NB4 (cell line): ENCODE data around the gene MXD4.

Experiments used
- DNase-seq: peaks from one replicate; pipeline ENCODE4 v3.0.0; 2010; ENCODE audit warnings: low read depth
- H3K4me3 ChIP-seq: one replicate; pipeline ENCODE4 v1.5.1; 2011; ENCODE audit warnings: mild to moderate bottlenecking, low read depth, low read length, moderate library complexity
- MYC ChIP-seq: IDR thresholded peaks from 2 replicates; pipeline ENCODE4 v1.6.1; 2011; ENCODE audit warnings: low read depth, low read length
- POLR2A ChIP-seq: IDR thresholded peaks from 2 replicates; pipeline ENCODE4 v1.6.1; 2011; ENCODE audit warnings: mild to moderate bottlenecking; ENCODE audit not compliant: insufficient read length; ENCODE audit errors: extremely low read depth
- TF ChIP-seq, protein P1 (sequence below): IDR thresholded peaks from one replicate; pipeline ENCODE4 v1.5.1; 2012; ENCODE audit warnings: low read depth, low read length
- TF ChIP-seq, protein P2 (sequence below): IDR thresholded peaks from 2 replicates; pipeline ENCODE4 v1.6.1; 2011; ENCODE audit warnings: low read depth, low read length

MXD4 gene

GRCh38 chr4:2295900-2296442 lies 34.1 kb upstream of the MXD4 start:
- TF ChIP-seq MYC, result no peak
- TF ChIP-seq, protein P1, sequence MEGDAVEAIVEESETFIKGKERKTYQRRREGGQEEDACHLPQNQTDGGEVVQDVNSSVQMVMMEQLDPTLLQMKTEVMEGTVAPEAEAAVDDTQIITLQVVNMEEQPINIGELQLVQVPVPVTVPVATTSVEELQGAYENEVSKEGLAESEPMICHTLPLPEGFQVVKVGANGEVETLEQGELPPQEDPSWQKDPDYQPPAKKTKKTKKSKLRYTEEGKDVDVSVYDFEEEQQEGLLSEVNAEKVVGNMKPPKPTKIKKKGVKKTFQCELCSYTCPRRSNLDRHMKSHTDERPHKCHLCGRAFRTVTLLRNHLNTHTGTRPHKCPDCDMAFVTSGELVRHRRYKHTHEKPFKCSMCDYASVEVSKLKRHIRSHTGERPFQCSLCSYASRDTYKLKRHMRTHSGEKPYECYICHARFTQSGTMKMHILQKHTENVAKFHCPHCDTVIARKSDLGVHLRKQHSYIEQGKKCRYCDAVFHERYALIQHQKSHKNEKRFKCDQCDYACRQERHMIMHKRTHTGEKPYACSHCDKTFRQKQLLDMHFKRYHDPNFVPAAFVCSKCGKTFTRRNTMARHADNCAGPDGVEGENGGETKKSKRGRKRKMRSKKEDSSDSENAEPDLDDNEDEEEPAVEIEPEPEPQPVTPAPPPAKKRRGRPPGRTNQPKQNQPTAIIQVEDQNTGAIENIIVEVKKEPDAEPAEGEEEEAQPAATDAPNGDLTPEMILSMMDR, result no peak
- TF ChIP-seq, protein P2, sequence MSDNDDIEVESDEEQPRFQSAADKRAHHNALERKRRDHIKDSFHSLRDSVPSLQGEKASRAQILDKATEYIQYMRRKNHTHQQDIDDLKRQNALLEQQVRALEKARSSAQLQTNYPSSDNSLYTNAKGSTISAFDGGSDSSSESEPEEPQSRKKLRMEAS, result no peak
- TF ChIP-seq POLR2A, result no peak
- DNase-seq, result peak; percentile 37
- H3K4me3 ChIP-seq, result no peak overlapping the region

DNA sequence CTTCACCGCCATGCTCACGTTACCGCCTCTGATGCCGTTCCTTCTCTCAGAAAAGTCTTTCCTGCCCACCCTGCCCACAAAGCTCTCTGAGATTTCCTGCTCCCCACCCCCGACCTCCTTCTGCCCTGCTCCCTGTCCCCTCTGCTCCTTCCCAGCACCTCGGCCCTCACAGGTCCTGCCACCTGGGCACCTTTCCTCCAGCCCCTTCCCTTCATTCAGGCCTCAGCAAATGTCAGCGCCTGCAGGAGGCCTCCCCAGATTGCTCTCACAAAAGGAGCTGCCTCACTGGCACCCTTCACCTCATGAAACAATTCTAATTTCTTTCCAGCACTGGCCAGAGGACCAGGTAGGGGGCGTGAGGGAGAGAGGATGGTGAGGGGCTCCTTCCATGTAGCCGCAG lies 33.6 kb upstream of the MXD4 start:
- DNase-seq, result no peak
- TF ChIP-seq, protein P1, result no peak
- TF ChIP-seq POLR2A (no peak), MYC (no peak)
- TF ChIP-seq, protein P2, result no peak
- H3K4me3 ChIP-seq, result no peak overlapping the region

GRCh38 chr4:2292646-2293108 lies 30.8 kb upstream of the MXD4 start:
- no peak for DNase-seq
- TF ChIP-seq, protein P1, result no peak
- TF ChIP-seq MYC, result no peak
- no peak for TF ChIP-seq POLR2A
- no peak overlapping the region for H3K4me3 ChIP-seq

GRCh38 chr4:2291705-2292645 lies 30.1 kb upstream of the MXD4 start:
- DNase-seq, result no peak
- no peak overlapping the region for H3K4me3 ChIP-seq
- TF ChIP-seq, protein P2, result no peak
- no peak for TF ChIP-seq POLR2A
- TF ChIP-seq, protein P1, result no peak

DNA sequence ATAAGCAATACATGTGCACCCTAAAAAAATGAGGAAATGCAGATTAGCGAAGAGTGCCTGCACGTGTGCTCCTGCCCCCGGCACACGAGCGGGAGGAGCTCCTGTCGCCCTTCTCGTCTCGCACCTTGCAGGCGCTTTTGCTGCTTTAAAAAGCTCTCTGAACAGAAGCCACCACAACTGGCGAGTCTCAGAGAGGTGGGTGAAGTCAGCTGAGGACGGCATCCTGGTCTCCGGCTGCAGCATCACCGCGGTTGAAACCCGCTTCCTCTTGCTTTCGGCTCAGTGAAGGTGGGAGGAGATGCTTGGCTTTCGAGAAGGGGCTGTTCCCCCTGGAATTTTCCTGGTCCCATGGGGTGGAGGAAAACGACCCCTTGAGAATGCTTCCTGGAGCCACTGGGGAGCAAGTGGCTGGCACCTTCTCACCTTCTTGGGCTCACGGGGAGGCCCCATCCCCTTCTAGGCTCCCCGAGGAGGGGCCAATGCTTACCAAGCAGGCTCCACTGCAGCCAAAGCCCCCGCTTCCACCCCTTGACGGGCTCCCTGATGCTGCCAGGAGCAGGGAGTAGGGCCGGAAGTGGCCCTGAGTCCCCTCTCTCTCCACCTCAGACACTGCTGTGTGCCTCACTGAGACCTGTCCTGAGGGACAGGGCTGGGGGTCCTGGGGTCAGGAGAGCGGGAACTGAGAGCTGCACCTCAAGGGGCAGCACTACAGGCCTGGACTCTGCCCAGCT lies 29.2 kb upstream of the MXD4 start:
- H3K4me3 ChIP-seq, result no peak overlapping the region
- peak; percentile 78 for DNase-seq
- TF ChIP-seq MYC, result peak; percentile 30; the same call in 1 of the 2 replicates
- TF ChIP-seq, protein P2, result peak; percentile 73
- TF ChIP-seq POLR2A, result no peak
